Measurements from ENCODE around the gene PLD6.

The PLD6 gene

DNA sequence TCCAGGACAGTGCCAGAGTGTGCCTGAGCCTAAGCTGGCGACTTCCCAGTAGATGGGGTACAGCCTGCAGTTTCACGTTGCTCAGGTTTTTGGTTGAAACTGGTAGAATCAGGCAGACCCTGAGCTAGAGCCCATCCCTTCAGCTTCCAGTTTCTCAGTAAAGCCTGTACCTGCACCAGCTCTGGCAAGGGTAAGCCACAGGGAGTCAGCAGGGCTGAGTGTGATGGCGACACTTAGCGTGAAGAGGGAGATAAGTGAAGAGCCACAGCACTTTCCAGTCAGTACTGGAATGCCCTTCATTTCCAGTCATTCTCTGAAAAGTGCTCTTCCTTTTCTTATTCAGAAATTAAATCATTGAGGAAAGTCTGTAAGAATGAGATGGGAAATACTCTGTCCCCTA, 22.4 kb downstream of the PLD6 start:
- no peaks in the 10 kb centered on the region for H3K9me3 ChIP-seq
- TF ChIP-seq, protein P1, sequence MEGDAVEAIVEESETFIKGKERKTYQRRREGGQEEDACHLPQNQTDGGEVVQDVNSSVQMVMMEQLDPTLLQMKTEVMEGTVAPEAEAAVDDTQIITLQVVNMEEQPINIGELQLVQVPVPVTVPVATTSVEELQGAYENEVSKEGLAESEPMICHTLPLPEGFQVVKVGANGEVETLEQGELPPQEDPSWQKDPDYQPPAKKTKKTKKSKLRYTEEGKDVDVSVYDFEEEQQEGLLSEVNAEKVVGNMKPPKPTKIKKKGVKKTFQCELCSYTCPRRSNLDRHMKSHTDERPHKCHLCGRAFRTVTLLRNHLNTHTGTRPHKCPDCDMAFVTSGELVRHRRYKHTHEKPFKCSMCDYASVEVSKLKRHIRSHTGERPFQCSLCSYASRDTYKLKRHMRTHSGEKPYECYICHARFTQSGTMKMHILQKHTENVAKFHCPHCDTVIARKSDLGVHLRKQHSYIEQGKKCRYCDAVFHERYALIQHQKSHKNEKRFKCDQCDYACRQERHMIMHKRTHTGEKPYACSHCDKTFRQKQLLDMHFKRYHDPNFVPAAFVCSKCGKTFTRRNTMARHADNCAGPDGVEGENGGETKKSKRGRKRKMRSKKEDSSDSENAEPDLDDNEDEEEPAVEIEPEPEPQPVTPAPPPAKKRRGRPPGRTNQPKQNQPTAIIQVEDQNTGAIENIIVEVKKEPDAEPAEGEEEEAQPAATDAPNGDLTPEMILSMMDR (IDR thresholded peaks at IDR 0.05; ENCODE audit: low read depth, low read length), result no peak
- H3K36me3 ChIP-seq, result peaks cover 11% of the 10 kb centered on the region
- no peaks in the 10 kb centered on the region for H3K4me1 ChIP-seq
- H3K27me3 ChIP-seq, result no peaks in the 10 kb centered on the region
- DNase-seq, result no peak
- H3K4me3 ChIP-seq (ENCODE audit: low read depth, low read length), result no peak overlapping the region

DNA sequence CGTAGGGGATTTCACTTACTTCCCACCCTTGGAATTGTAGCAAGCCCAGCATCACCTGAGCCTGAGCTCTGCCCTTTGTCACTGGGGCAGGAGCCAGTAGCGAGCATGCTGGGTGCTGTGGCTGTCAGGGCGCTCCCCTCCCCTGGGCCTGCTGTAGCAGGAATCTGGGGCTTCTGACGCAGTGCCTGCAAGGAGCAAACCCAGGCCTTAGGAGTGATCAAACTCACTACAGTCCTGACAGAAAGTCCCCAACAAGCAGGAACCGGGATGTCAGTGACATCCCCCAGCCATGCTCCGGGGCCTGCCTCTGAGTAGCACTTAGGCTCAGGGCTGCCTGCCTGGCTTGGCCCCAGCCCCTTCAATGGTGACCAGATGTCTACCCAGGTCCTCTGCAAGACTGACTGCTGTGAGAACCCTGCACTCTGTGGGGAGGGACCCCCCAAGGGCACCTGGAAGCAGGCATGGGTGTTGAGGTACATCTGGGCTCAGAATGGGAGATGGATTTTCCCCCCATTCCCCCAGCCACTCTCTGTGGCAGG, 23.5 kb downstream of the PLD6 start:
- no peaks in the 10 kb centered on the region for H3K9me3 ChIP-seq
- no peak overlapping the region for H3K4me3 ChIP-seq (ENCODE audit: low read depth, low read length)
- no peaks in the 10 kb centered on the region for H3K4me1 ChIP-seq
- H3K36me3 ChIP-seq, result peaks cover 11% of the 10 kb centered on the region
- no peak for DNase-seq
- TF ChIP-seq, protein P1 (IDR thresholded peaks at IDR 0.05; ENCODE audit: low read depth, low read length), result no peak
- H3K27me3 ChIP-seq, result no peaks in the 10 kb centered on the region

DNA sequence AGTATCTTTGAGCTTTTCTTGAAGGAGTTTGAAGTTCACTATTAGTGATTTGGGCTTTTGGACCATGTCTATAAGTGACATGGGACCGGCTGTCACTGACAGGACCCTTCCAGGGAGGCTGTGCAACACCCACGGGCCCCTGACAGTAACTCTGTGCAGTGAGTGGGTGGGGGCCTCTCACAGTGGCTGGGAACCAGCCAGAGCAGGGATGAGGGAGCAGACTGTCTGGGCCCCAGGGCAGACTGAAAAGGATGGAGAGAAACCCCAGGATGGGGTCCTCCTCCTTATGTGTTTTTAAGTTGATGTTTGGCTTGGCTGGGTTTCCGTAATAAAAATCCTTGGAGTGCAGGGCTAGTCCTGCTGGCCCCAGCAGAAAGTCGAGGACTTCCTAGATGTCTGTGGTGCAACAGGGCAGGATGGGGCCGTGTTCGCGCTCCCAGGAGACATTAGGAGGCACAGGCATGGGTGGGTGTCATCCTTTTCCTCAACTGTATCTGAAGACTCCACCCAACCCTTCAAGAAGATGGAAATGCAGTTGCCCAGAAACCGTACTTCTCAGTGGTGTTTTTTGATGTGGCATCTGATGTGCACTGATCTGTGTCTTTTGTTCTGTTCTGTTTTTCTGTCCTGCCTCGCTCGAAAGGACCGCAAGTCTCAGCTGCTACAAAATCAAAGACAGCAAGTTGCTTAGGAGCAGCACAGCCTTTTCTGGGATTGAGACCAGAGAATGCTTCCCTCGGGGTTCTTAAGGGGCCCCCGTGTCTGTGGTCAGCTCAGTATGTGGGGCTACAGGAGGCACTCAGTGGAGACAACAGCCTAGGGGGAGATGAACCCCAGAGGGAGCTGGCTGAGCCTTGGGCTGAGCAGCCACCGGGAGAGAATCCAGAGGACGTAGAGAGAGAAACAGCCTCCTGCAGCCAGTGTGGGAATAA, 24.2 kb downstream of the PLD6 start:
- DNase-seq, result no peak
- H3K4me3 ChIP-seq (ENCODE audit: low read depth, low read length), result no peak overlapping the region
- H3K36me3 ChIP-seq, result peaks cover 15% of the 10 kb centered on the region
- H3K9me3 ChIP-seq, result no peaks in the 10 kb centered on the region
- TF ChIP-seq, protein P1 (IDR thresholded peaks at IDR 0.05; ENCODE audit: low read depth, low read length), result no peak
- H3K27me3 ChIP-seq, result no peaks in the 10 kb centered on the region
- H3K4me1 ChIP-seq, result no peaks in the 10 kb centered on the region

DNA sequence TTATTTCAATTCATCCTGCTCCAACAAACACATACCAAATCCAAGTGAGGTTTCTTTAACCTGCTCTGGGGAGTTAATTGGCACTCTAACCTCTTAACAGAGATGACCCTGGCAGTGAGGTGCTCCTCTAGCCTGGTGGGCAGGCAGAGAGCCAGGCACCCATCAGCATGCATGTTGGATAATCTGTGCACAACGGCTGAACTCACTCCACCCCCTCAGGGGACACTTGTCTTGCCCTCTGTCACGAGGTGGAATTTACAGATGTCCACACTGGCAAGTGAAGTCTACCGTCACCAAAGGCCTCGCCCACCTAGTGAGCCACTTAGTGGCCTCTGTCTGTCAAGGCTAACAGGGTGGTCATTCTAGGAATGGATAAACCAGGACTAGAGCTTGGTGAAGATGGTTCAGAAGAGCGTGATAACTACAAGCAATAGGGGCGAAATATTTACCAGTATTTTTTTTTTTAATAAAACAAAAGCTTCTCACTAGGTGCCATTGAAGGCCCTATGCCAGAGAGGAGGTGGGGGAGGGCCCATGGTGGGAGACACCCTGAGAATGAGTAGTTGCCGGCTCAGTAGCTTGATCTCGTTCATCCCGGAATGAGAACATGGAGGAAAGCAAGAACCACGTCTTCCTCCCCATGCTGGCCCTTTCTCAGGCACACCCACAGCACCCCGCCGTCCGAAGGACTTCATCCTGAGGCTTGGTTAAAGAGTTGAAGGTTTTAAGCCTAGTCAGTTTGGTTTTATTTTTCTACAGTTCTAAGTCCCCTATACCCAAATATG, 25.2 kb downstream of the PLD6 start:
- Histone ChIP-seq H3K4me1 (no peaks in the 10 kb centered on the region), H3K27me3 (no peaks in the 10 kb centered on the region), H3K9me3 (no peaks in the 10 kb centered on the region), H3K36me3 (peaks cover 22% of the 10 kb centered on the region), H3K4me3 (ENCODE audit: low read depth, low read length) (no peak overlapping the region)
- TF ChIP-seq, protein P1 (IDR thresholded peaks at IDR 0.05; ENCODE audit: low read depth, low read length), result no peak
- DNase-seq, result no peak

DNA sequence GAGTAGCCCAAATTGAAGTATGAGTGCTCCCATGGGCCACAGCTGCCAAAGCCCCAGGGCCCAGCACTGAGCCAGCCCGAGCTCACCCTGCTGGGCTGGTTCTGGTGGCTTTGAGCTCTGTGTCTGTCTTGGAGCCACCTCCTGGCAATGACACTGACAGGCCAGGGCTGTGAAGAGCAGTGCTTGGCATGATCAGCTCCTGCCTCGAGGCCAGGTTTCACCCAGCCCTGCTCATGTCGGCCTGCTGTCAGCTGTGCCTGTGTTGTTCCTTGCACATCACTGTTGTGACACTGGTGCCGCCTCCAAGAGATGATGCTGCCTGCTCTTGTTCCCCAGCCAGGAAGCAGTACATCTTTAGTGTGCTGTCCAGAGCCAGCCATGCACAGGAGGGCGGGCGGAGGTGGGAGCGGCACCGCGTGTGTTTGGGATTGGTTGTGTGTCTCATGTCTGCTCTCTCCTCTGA, 26.0 kb downstream of the PLD6 start:
- H3K4me1 ChIP-seq, result no peaks in the 10 kb centered on the region
- H3K27me3 ChIP-seq, result no peaks in the 10 kb centered on the region
- TF ChIP-seq, protein P1 (IDR thresholded peaks at IDR 0.05; ENCODE audit: low read depth, low read length), result no peak
- H3K36me3 ChIP-seq, result peaks cover 22% of the 10 kb centered on the region
- H3K4me3 ChIP-seq (ENCODE audit: low read depth, low read length), result no peak overlapping the region
- DNase-seq, result no peak
- no peaks in the 10 kb centered on the region for H3K9me3 ChIP-seq
